CD4-positive, alpha-beta T cell treated with Interferon alpha-2 for 1 hour (primary cell): ENCODE measurements around the gene ZFAND6.
"Not testable (repeated sequence)": the region's sequence is repeated elsewhere in the genome, so short reads cannot be mapped to it uniquely, and the experiment has no call there.

Experiments
- DNase-seq, 2 donors: peaks; one replicate each; pipeline ENCODE4 v3.0.0-alpha.2; 2020 to 2022

The ZFAND6 gene

DNA sequence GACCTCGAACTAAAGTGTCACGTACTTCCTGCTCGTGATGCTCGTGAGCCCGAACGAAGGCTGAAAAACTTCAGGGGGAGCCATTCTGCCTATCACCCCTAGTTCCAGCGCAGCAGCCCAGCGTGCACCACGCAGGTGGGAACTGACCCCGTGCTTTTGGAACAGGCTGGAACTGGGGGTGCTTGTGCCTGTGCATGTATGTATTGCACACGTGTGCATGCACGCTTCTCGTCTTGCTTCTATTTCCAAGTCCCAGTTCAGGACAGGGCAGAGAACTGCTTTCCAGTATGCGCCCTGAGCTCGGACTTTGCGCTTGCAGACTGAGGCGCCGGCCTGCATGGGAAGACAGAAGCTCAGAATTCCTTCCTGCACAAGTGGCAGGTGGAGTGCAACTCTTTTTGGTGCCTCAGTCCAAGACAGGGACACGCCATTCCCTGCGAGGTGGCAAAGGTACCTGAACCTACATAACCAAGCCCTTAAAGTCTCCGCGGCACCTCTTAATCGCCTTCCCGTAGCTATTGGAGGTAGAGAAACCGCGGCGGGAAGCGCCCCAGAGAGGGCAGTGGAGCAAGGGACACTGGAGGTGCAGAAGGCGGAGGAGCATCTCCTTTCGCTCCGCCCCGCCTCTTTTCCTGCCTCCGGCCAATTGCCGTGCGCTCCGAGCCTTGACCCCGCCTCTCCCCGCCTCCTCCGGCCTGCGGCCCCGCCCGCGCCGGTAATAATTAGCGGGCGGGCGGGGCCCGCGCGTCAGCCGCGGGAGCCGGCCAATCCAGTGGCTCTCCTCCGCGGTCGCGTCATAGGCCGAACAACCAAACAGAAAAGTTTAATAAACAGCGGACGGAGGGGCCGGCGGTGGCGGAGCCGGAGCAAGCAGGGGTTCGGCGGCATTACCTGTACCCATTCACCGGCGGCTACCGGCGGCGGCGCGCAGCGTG is at the start of gene ZFAND6:
TSS of gene ZFAND6 (plus strand) at position 826 of the 935 bp plus-strand sequence. CDS start 60,669 bp downstream, outside the sequence.
- peak; percentile 92 to 96 for DNase-seq

- DNase-seq, result no peak
Measured at GRCh38 chr15:80010131-80010673, 49.3 kb upstream of the ZFAND6 start.

DNA sequence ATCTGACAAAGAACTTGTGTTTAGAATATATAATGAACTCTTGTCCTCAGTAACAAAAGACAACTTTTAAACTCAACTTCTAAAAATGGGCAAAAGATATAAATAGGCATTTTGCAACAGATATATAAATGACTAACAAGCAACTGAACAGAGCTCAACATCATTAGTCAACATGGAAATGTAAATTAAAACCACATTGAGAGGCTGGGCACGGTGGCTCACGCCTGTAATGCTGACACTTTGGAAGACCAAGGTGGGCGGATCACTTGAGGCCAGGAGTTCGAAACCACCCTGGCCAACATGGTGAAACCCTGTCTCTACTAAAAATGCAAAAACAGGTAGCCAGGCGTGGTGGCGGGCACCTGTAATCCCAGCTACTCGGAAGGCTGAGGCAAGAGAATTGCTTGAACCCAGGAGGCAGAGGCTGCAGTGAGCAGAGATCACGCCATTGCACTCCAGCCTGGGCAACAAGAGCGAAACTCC is 48.4 kb upstream of the ZFAND6 start:
- DNase-seq, result not testable (repeated sequence)

DNA sequence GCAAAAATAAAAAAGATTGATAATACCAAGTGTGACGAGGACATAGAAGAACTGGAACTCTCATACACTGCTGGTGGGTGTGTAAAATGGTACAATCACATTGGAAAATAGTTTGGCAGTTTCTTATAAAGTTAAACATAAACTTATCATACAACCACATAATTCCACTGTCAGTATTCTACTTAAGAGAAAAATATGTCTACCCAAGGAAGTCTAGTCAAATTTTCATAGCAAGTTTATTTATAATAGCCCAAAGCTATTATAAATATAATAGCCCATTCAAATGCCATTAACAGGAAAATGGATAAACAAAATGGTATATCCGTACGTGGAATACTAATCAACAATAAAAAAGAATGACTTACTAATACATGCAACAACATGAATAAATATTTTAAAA is 47.9 kb upstream of the ZFAND6 start:
- no peak for DNase-seq

DNA sequence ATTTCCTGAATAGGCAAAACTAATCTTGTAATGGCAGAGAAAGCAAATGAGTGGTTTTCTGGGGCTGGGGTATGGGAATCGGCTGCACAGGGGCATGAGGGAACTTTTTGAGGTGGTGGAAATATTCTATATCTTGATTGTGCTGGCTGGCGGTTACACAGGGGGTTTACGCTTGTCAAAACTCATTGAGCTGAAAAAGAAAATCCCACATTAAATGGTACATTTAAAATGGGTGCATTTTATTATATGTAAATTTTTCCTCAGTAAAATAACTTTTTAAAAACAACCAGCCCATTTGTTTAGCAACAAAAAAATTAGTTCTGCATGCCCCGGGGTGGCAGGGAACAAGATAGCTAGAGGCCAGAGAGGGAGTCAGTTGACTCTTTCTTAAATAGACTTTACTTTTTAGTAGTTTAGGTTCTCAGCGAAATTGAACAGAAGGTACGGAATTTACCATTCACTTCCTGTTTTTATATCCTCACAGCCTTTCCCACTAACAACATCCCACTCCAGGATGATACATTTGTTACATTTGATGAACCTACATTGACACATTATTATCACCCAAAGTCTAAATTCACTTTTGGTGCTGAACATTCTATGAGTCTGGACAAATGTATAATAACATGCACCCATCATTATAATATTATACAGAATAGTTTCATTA is 47.3 kb upstream of the ZFAND6 start:
- DNase-seq, result no peak

DNA sequence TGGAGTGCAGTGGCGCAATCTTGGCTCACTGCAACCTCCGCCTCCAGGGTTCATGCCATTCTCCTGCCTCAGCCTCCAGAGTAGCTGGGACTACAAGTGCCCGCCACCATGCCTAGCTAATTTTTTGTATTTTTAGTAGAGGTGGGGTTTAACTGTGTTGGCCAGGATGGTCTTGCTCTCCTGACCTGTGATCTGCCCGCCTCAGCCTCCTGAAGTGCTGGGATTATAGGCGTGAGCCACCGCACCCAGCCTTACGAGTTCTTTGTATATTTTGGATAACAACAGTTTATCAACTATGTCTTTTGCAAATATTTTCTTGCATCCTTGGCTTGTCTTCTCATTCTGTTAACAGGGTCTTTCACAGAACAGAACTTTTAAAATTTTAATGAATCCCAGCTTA is 45.3 kb upstream of the ZFAND6 start:
- not testable (repeated sequence) for DNase-seq

- DNase-seq, result no peak
Measured at GRCh38 chr15:80015156-80015555, 44.3 kb upstream of the ZFAND6 start.

DNA sequence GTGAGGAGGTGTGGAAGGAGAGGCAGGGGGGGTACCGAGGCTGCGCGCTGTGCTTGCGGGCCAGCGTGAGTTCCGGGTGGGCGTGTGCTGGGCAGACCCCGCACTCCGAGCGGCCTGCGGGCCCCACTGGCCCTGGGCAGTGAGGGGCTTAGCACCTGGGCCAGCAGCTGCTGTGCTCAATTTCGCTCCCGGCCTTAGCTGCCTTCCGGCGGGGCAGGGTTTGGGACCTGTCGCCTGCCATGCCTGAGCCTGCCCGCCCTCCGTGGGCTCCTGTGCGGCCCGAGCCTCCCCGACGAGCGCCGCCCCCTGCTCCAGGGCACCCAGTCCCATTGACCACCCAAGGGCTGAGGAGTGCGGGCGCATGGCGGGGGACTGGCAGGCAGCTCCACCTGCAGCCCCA is 43.0 kb upstream of the ZFAND6 start:
- not testable (repeated sequence) for DNase-seq

DNA sequence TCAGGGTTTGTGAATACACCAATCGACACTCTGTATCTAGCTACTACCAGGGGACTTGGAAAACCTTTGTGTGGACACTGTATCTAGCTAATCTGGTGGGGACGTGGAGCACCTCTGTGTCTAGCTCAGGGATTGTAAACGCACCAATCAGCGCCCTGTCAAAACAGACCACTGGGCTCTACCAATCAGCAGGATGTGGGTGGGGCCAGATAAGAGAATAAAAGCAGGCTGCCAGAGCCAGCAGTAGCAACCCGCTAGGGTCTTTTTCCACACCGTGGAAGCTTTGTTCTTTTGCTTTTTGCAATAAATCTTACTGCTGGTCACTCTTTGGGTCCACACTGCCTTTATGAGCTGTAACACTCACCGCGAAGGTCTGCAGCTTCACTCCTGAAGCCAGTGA is 42.3 kb upstream of the ZFAND6 start:
- not testable (repeated sequence) for DNase-seq

DNA sequence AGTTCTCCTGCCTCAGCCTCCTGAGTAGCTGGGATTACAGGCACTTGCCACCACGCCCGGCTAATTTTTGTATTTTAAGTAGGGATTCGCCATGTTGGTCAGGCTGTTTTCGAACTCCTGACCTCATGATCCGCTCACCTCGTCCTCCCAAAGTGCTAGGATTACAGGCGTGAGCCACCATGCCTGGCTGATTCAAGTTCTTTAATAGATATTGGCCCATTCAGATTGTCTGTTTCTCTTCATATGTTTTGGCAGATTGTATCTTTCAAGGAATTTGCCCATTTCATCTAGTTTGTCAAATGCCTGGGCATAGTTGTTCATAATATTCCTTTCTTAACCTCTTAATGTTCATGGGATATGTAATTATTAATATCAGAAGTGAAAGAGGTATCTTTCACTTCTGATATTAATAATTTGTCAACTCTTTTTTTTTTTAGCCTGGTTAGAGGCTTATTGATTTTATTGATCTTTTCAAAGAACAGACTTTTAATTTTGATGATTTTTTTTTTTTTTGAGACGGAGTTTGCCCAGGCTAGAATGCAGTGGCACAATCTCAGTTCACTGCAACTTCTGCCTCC is 40.2 kb upstream of the ZFAND6 start:
- DNase-seq, result no peak

DNA sequence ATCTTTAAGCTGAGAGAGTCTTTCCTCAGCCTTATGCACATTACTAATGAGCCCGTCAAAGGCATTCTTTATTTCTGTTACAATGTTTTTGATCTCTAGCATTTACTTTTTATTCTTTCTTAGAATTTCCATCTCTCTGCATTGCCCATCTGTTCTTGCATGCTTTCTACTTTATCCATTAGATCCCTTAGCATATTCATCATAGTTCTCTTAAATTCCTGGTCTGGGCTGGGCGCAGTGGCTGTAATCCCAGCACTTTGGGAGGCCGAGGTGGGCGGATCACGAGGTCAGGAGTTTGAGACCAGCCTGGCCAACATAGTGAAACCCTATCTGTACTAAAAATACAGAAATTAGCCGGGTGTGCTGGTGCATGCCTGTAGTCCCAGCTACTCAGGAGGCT is 39.3 kb upstream of the ZFAND6 start:
- not testable (repeated sequence) for DNase-seq

DNA sequence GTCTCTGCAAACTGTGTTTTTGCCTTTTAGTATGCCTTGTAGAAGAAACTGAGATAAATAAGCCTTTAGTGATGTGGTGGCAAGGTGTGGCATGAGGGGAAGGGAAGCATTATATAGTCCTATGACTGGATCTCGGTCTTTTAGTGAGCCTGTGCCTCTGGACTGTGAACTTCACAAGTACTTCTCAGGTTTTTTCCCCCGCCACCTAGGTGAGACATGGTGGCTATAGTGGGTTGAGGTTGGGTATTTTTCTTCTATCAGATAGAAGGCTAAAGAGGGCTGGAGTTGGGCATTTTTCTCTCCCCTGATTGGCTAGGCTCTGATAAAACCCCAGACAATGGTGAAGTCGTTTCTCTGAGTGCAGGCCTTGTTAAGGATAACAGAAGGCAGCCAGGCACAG is 38.7 kb upstream of the ZFAND6 start:
- DNase-seq, result no peak

GRCh38 chr15:80026310-80026709 is 33.2 kb upstream of the ZFAND6 start:
- DNase-seq, result no peak

GRCh38 chr15:80026754-80027153 is 32.7 kb upstream of the ZFAND6 start:
- no peak for DNase-seq

- DNase-seq, result no peak
Measured at GRCh38 chr15:80028937-80029336, 30.5 kb upstream of the ZFAND6 start.

GRCh38 chr15:80031841-80032240 is 27.6 kb upstream of the ZFAND6 start:
- DNase-seq, result no peak

GRCh38 chr15:80034629-80035028 is 24.8 kb upstream of the ZFAND6 start:
- no peak for DNase-seq

DNA sequence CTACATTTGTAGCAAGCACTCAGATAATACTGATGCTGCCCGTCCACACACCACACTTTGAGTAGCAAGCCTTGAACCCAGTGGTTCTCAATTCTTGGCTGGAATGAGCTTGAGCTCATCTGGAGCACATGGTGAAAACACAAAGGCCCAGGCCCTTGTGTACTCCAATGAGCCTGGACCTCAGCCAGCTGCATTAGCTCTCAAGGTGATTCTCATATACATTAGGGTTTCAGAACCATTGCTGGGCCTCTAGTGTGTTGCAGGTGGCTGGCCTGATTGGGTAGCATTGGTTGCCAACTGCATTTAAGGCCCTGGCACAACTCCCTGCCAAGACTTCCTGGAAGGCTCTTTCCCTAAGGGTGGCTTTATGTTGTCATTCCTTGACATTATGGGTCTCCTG is 23.4 kb upstream of the ZFAND6 start:
- no peak for DNase-seq

DNA sequence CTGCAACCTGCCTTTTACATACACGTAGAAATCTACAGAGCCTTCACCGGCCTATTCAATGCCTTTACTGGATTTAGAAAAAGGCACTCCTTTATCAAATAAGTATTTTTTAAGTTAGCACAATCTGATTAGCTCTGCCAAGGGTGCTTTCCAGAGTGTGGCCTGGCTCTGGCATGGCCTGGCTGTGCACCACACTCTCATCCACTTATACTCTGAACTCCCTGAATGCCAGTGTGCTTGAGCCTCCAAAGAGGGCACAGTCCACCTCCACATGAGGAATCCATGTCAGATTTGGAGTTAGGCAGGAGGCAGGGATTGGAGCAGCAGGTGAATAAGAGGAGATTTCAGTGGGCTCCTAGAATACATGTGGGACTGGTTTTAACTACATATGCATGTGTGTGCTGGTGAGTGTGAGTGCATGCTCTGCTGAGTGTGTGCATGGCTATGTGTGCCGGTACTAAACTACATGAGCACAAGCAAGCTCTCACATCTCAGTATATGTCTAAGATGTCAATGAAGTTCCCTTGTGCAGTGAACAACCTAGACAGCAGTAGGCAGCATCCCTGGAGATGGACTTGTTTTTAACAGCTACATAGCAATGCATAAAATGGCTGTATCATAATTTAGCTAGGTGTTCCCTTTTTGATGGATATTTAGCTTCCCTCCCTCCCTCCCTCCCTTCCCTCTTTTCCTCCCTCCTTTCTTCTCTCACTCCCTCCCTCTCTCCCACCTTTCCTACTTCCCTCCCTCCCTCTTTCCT is 17.8 kb upstream of the ZFAND6 start:
- no peak for DNase-seq

DNA sequence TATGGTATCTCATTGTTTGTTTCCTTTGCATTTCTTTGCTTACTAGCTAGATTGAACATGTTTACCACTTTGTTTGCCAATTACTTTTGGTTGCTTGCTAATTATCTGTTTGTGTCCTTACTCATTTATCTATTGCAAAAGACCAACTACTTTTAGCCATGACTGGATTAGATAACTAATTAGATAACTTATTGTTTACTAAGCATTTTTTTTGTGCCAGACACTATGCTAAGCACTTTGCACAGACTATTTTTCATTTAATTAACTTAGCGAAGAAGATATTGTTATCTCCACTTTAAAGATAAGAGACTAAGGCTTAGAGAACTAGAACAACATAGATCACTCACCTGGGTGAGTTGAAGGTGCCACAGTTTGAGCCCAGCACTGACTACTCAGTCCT is 16.9 kb upstream of the ZFAND6 start:
- no peak for DNase-seq

DNA sequence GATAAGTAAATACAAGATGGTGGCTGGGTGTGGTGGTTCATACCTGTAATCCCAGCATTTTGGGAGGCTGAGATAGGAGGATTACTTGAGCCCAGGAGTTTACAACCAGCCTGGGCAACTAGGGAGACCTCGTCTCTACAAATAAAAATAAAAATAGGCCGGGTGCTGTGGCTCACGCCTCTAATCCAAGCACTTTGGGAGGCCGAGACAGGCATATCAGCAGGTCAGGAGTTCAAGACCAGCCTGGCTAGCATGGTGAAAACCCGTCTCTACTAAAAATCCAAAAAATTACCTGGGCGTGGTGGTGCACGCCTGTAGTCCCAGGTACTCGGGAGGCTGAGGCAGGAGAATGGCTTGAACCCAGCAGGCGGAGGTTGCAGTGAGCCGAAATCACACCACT is 14.3 kb upstream of the ZFAND6 start:
- DNase-seq, result not testable (repeated sequence)

- DNase-seq, result no peak
Measured at GRCh38 chr15:80049046-80049445, 10.4 kb upstream of the ZFAND6 start.
